HG03378 (cell line): ENCODE measurements around the gene STAG3.
"Not testable (repeated sequence)": the region's sequence is repeated elsewhere in the genome, so short reads cannot be mapped to it uniquely, and the experiment has no call there.

Experiments used
- ATAC-seq: cut with Tn5 transposase; IDR thresholded peaks from one replicate; pipeline ENCODE4 v1.9.1; 2021; ENCODE audit warnings: mild to moderate bottlenecking, moderate library complexity; ENCODE audit not compliant: unreplicated experiment

Gene STAG3

GRCh38 chr7:100173806-100174495 is 3.8 kb upstream of the STAG3 start:
- no peak for ATAC-seq

- no peak for ATAC-seq
Observed at GRCh38 chr7:100174582-100174981, 3.1 kb upstream of the STAG3 start.

- ATAC-seq, result no peak
Observed at GRCh38 chr7:100175296-100175935, 2.3 kb upstream of the STAG3 start.

GRCh38 chr7:100176096-100177044 is 1.3 kb upstream of the STAG3 start:
- no peak for ATAC-seq

- ATAC-seq, result not testable (repeated sequence)
Observed at GRCh38 chr7:100180084-100180483, 2.4 kb downstream of the STAG3 start.

GRCh38 chr7:100182616-100183015 is 4.9 kb downstream of the STAG3 start:
- ATAC-seq, result not testable (repeated sequence)

- not testable (repeated sequence) for ATAC-seq
Observed at GRCh38 chr7:100183090-100183489, 5.4 kb downstream of the STAG3 start.

GRCh38 chr7:100185726-100186125 is 8.0 kb downstream of the STAG3 start:
- no peak for ATAC-seq

- ATAC-seq, result no peak
Observed at GRCh38 chr7:100189061-100189460, 11.3 kb downstream of the STAG3 start.

- ATAC-seq, result peak; percentile 59
Observed at GRCh38 chr7:100190048-100190711, 12.5 kb downstream of the STAG3 start.

GRCh38 chr7:100191775-100192174 is 14.1 kb downstream of the STAG3 start:
- ATAC-seq, result no peak

- not testable (repeated sequence) for ATAC-seq
Observed at GRCh38 chr7:100192281-100192862, 14.7 kb downstream of the STAG3 start.

- no peak for ATAC-seq
Observed at GRCh38 chr7:100192969-100193368, 15.3 kb downstream of the STAG3 start.

GRCh38 chr7:100195222-100195621 is 17.5 kb downstream of the STAG3 start:
- no peak for ATAC-seq

- not testable (repeated sequence) for ATAC-seq
Observed at GRCh38 chr7:100195901-100196322, 18.2 kb downstream of the STAG3 start.

- ATAC-seq, result no peak
Observed at GRCh38 chr7:100198266-100198665, 20.5 kb downstream of the STAG3 start.

- no peak for ATAC-seq
Observed at GRCh38 chr7:100200693-100201092, 23.0 kb downstream of the STAG3 start.

- ATAC-seq, result no peak
Observed at GRCh38 chr7:100204454-100204853, 26.7 kb downstream of the STAG3 start.

GRCh38 chr7:100208911-100209408 is 31.2 kb downstream of the STAG3 start:
- ATAC-seq, result peak; percentile 75

- ATAC-seq, result no peak
Observed at GRCh38 chr7:100209493-100209892, 31.8 kb downstream of the STAG3 start.
